Neural cell (in vitro differentiated cells): ENCODE data around the gene IPO13. TPM values are rescaled to one million over a fixed set of nuclear protein-coding genes. Genes with fewer than 3 reads are reported as not detected.

ENCODE experiments used
- H2AFZ ChIP-seq: fragments of 200-600, 300-800 bp; sonication (generic), shearing (Covaris generic); 2 replicates; pipeline ENCODE4 v1.6.0; 2014; ENCODE audit warnings: low read depth, mild to moderate bottlenecking, antibody characterized with exemption, low read length, moderate library complexity
- H3F3A ChIP-seq: fragments of 200-600 bp; shearing (Covaris generic); 2 replicates; pipeline ENCODE4 v1.6.1; 2016; ENCODE audit warnings: mild to moderate bottlenecking, moderate library complexity, mixed read lengths, antibody characterized with exemption, low read length; ENCODE audit not compliant: insufficient read depth, poor library complexity, severe bottlenecking
- H3K27ac ChIP-seq: fragments of 200-600, 300-800 bp; sonication (generic), shearing (Covaris generic); 2 replicates; pipeline ENCODE4 v1.5.1; 2014; ENCODE audit warnings: mild to moderate bottlenecking, low read length, moderate library complexity
- H3K27me3 ChIP-seq: fragments of 300-800, 200-600 bp; sonication (generic), shearing (Covaris generic); 2 replicates; pipeline ENCODE4 v1.6.0; 2014; ENCODE audit warnings: mild to moderate bottlenecking, low read depth, low read length, moderate library complexity; ENCODE audit not compliant: insufficient read depth
- H3K36me3 ChIP-seq: fragments of 300-800, 200-600 bp; sonication (generic), shearing (Covaris generic); 2 replicates; pipeline ENCODE4 v1.5.1; 2014; ENCODE audit warnings: mild to moderate bottlenecking, antibody characterized with exemption, low read length, moderate library complexity; ENCODE audit not compliant: insufficient read depth
- H3K4me2 ChIP-seq: fragments of 300-800, 200-600 bp; sonication (generic), shearing (Covaris generic); 2 replicates; pipeline ENCODE4 v1.6.0; 2014; ENCODE audit warnings: mild to moderate bottlenecking, low read length
- H3K4me3 ChIP-seq: fragments of 300-800, 200-600 bp; sonication (generic), shearing (Covaris generic); 2 replicates; pipeline ENCODE4 v1.5.1; 2014; ENCODE audit warnings: mild to moderate bottlenecking, low read length, moderate library complexity
- H3K79me2 ChIP-seq: fragments of 200-600 bp; shearing (Covaris generic); replicated peaks from 2 replicates; pipeline ENCODE4 v1.6.0; 2014; ENCODE audit warnings: mild to moderate bottlenecking, low read length, moderate library complexity; ENCODE audit not compliant: insufficient read depth
- H3K9ac ChIP-seq: fragments of 300-800, 200-600 bp; sonication (generic), shearing (Covaris generic); 2 replicates; pipeline ENCODE4 v1.6.1; 2016; ENCODE audit warnings: mild to moderate bottlenecking, low read length, mixed read lengths
- H3K9me2 ChIP-seq: fragments of 200-600 bp; shearing (Covaris generic); 2 replicates; pipeline ENCODE4 v1.6.1; 2016; ENCODE audit warnings: mild to moderate bottlenecking, low read length, mixed read lengths; ENCODE audit not compliant: insufficient read depth
- H3K9me3 ChIP-seq: fragments of 200-600, 300-800 bp; sonication (generic), shearing (Covaris generic); 2 replicates; pipeline ENCODE4 v1.6.1; 2016; ENCODE audit warnings: mild to moderate bottlenecking, mixed run types, low read length, moderate library complexity, mixed read lengths
- H4K20me1 ChIP-seq: fragments of 200-600 bp; shearing (Covaris generic); 2 replicates; pipeline ENCODE4 v1.6.1; 2016; ENCODE audit warnings: mild to moderate bottlenecking, mixed run types; ENCODE audit not compliant: insufficient read depth
- CTCF ChIP-seq: fragments of 450-650 bp; IDR thresholded peaks from 2 replicates; pipeline ENCODE4 v1.5.1; 2014; ENCODE audit warnings: antibody characterized with exemption, mild to moderate bottlenecking, moderate library complexity; ENCODE audit not compliant: poor library complexity, severe bottlenecking
- EP300 ChIP-seq: fragments of 450-650 bp; conservative IDR thresholded peaks from 2 replicates; pipeline ENCODE4 v1.6.1; 2014; ENCODE audit warnings: antibody characterized with exemption, mild to moderate bottlenecking, moderate library complexity; ENCODE audit not compliant: poor library complexity, severe bottlenecking
- EZH2 ChIP-seq: fragments of 200-600, 300-800 bp; shearing (Covaris generic), sonication (generic); IDR thresholded peaks from 2 replicates; pipeline ENCODE4 v1.6.1; 2014; ENCODE audit warnings: antibody characterized with exemption, low read length, borderline replicate concordance, mild to moderate bottlenecking; ENCODE audit not compliant: insufficient read depth, poor library complexity, severe bottlenecking
- MXI1 ChIP-seq: fragments of 450-650 bp; conservative IDR thresholded peaks from 2 replicates; pipeline ENCODE4 v1.6.1; 2014; ENCODE audit warnings: antibody characterized with exemption, mild to moderate bottlenecking; ENCODE audit not compliant: poor library complexity, severe bottlenecking
- POLR2AphosphoS5 ChIP-seq: IDR thresholded peaks from 2 replicates; pipeline ENCODE4 v1.6.1; 2012
- RAD21 ChIP-seq: fragments of 450-650 bp; conservative IDR thresholded peaks from 2 replicates; pipeline ENCODE4 v1.6.1; 2014; ENCODE audit warnings: antibody characterized with exemption, mild to moderate bottlenecking, moderate library complexity
- REST ChIP-seq: IDR thresholded peaks from 2 replicates; pipeline ENCODE4 v1.6.1; 2012; ENCODE audit warnings: borderline replicate concordance
- SMC3 ChIP-seq: fragments of 450-650 bp; conservative IDR thresholded peaks from 2 replicates; pipeline ENCODE4 v1.6.1; 2014; ENCODE audit warnings: antibody characterized with exemption, mild to moderate bottlenecking, moderate library complexity; ENCODE audit not compliant: poor library complexity
- TAF1 ChIP-seq: IDR thresholded peaks from 2 replicates; pipeline ENCODE4 v1.6.1; 2012; ENCODE audit warnings: low read depth
- polyA plus RNA-seq: library from polyadenylated mRNA; depleted of rRNA; stranded (reverse); fragments of >200 nt; gene quantifications from 2 replicates; pipeline ENCODE4 v1.2.3, GENCODE V29; 2014

Gene IPO13
- polyA plus RNA-seq, 1 donor from 2014 or later: 29.8 TPM

- Histone ChIP-seq H3K27me3 (no peaks in the 10 kb centered on the region), H3K4me2 (no peak overlapping the region), H3K4me3 (no peak overlapping the region), H3F3A (no peaks in the 10 kb centered on the region), H3K9me3 (no peaks in the 10 kb centered on the region), H4K20me1 (no peaks in the 10 kb centered on the region), H3K36me3 (no peaks in the 10 kb centered on the region), H2AFZ (no peak overlapping the region), H3K9me2 (no peaks in the 10 kb centered on the region), H3K79me2 (no peaks in the 10 kb centered on the region), H3K27ac (no peak overlapping the region), H3K9ac (no peak overlapping the region)
- no peak for TF ChIP-seq SMC3
- no peak for TF ChIP-seq POLR2AphosphoS5
- no peak for TF ChIP-seq EZH2
- TF ChIP-seq REST: no peak
- no peak for TF ChIP-seq RAD21
- TF ChIP-seq MXI1: no peak
- no peak for TF ChIP-seq EP300
- no peak for TF ChIP-seq CTCF
These were observed 45.4 kb upstream of the IPO13 start for GRCh38 chr1:43901196-43901961.

GRCh38 chr1:43902058-43902831, 44.5 kb upstream of the IPO13 start:
- H3K4me3 ChIP-seq: no peak overlapping the region
- no peak for TF ChIP-seq POLR2AphosphoS5
- no peak for TF ChIP-seq MXI1
- TF ChIP-seq EP300: no peak
- no peak for TF ChIP-seq TAF1
- TF ChIP-seq RAD21: no peak
- no peak for TF ChIP-seq SMC3
- no peak for TF ChIP-seq CTCF

More at GRCh38 chr1:43902058-43902831, 44.5 kb upstream of the IPO13 start:
- no peaks in the 10 kb centered on the region for H3K79me2 ChIP-seq
- H3K9me2 ChIP-seq: no peaks in the 10 kb centered on the region
- no peak overlapping the region for H3K27ac ChIP-seq
- no peaks in the 10 kb centered on the region for H3K27me3 ChIP-seq
- no peaks in the 10 kb centered on the region for H3F3A ChIP-seq
- no peak overlapping the region for H2AFZ ChIP-seq
- no peaks in the 10 kb centered on the region for H4K20me1 ChIP-seq
- H3K9me3 ChIP-seq: no peaks in the 10 kb centered on the region
- H3K9ac ChIP-seq: no peak overlapping the region
- H3K4me2 ChIP-seq: no peak overlapping the region
- H3K36me3 ChIP-seq: no peaks in the 10 kb centered on the region
